Stimulated activated naive B cell treated with anti-CD40 and anti-IgM and Interleukin-4, amounts not matched to agents 10 μg/mL and 1 μg/mL and 100 μg/mL, for 72 hours (primary cell): ENCODE measurements around the gene RAB31.

Source experiments
- ATAC-seq, 2 donors: fragments of 150-1000 bp; cut with Tn5 transposase; replicated peaks; 2 replicates each; pipeline ENCODE4 v1.10.0; 2021; ENCODE audit warnings: moderate library complexity in 1 of 2
- DNase-seq: peaks from one replicate; pipeline ENCODE4 v3.0.0; 2021
- H3K27ac Mint-ChIP-seq: one replicate; pipeline ENCODE4 v1.8.0; 2022; ENCODE audit warnings: mild to moderate bottlenecking, mixed read lengths
- H3K27me3 Mint-ChIP-seq, 2 donors: one replicate each; pipeline ENCODE4 v1.8.0; 2022; ENCODE audit warnings: mixed read lengths in 2 of 2
- H3K36me3 Mint-ChIP-seq, 2 donors: one replicate each; pipeline ENCODE4 v1.8.0; 2022; ENCODE audit warnings: mixed read lengths in 2 of 2, mild to moderate bottlenecking in 1 of 2
- H3K4me1 Mint-ChIP-seq, 2 donors: one replicate each; pipeline ENCODE4 v1.8.0; 2022; ENCODE audit warnings: mixed read lengths in 2 of 2, mild to moderate bottlenecking in 1 of 2
- H3K4me3 Mint-ChIP-seq, 2 donors: one replicate each; pipeline ENCODE4 v1.8.0; 2022; ENCODE audit warnings: mild to moderate bottlenecking in 2 of 2, mixed read lengths in 2 of 2, moderate library complexity in 1 of 2
- H3K9me3 Mint-ChIP-seq, 2 donors: one replicate each; pipeline ENCODE4 v1.8.0; 2022; ENCODE audit warnings: mixed read lengths in 2 of 2, mild to moderate bottlenecking in 1 of 2

Gene RAB31

DNA sequence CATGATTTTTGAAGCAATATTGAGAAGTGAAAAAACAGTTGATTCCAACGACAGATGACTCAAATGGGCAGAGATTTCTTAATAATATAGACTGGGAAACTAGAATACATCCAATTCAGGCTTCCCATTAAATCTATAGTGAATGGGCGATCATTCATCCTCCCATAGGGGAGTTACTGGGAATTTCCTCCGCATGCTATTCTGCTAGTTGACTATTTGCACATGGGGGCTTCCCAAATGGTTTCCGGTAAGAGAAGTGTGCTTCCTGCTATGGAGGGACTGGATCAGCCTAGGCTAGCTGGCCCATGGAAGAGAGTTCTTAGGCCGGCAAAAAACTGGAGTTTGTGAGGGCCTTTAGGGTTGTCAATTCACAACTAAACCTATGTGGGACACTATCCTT, 203.1 kb downstream of the RAB31 start:
- no peak for DNase-seq
- ATAC-seq: no peak
- peaks cover 18 to 32% of the 10 kb centered on the region in 2 donors for H3K27me3 Mint-ChIP-seq
- H3K9me3 Mint-ChIP-seq: no peaks in the 10 kb centered on the region
- H3K36me3 Mint-ChIP-seq: peaks cover 0 to 1% of the 10 kb centered on the region in 2 donors
- no peak overlapping the region for H3K27ac Mint-ChIP-seq
- H3K4me1 Mint-ChIP-seq: peaks cover 11 to 21% of the 10 kb centered on the region in 2 donors
- no peak overlapping the region for H3K4me3 Mint-ChIP-seq
